Occipital lobe (tissue), 2 donors: Measurements from ENCODE around the gene NLK. TPM values are rescaled to one million over a fixed set of nuclear protein-coding genes. Genes with fewer than 3 reads are reported as not detected.
"Not testable (repeated sequence)": the region's sequence is repeated elsewhere in the genome, so short reads cannot be mapped to it uniquely, and the experiment has no call there.

ENCODE experiments used
- DNase-seq: peaks from one replicate; lab custom pipeline; 2025; lab: John Stamatoyannopoulos, UW
- total RNA-seq: library from RNA; depleted of rRNA; stranded (reverse); fragments of >200 nt; gene quantifications from one replicate; pipeline ENCODE4 v1.2.3, GENCODE V29; 2014

NLK gene
- total RNA-seq, 1 donor from 2014 or later, result 54.3 TPM

- peak; percentile 13 for DNase-seq
Measured at GRCh38 chr17:28193241-28193640, 150.8 kb downstream of the NLK start.

GRCh38 chr17:28194382-28194781 is 151.9 kb downstream of the NLK start:
- DNase-seq, result no peak

GRCh38 chr17:28196636-28197035 is 154.2 kb downstream of the NLK start:
- no peak for DNase-seq

GRCh38 chr17:28199115-28199514 is 156.6 kb downstream of the NLK start:
- no peak for DNase-seq

GRCh38 chr17:28199728-28200127 is 157.3 kb downstream of the NLK start:
- no peak for DNase-seq

GRCh38 chr17:28201315-28201714 is 158.8 kb downstream of the NLK start:
- DNase-seq, result no peak

GRCh38 chr17:28204244-28204643 is 161.8 kb downstream of the NLK start:
- no peak for DNase-seq

- no peak for DNase-seq
Measured at GRCh38 chr17:28204751-28205150, 162.3 kb downstream of the NLK start.

GRCh38 chr17:28206292-28206691 is 163.8 kb downstream of the NLK start:
- no peak for DNase-seq

GRCh38 chr17:28211811-28212210 is 169.3 kb downstream of the NLK start:
- DNase-seq, result no peak

- not testable (repeated sequence) for DNase-seq
Measured at GRCh38 chr17:28213578-28213977, 171.1 kb downstream of the NLK start.

GRCh38 chr17:28216052-28216451 is 173.6 kb downstream of the NLK start:
- no peak for DNase-seq

- DNase-seq, result no peak
Measured at GRCh38 chr17:28216528-28216927, 174.1 kb downstream of the NLK start.

- no peak for DNase-seq
Measured at GRCh38 chr17:28219771-28220170, 177.3 kb downstream of the NLK start.

GRCh38 chr17:28221751-28222414 is 179.4 kb downstream of the NLK start:
- DNase-seq, result no peak

GRCh38 chr17:28225271-28225670 is 182.8 kb downstream of the NLK start:
- no peak for DNase-seq

GRCh38 chr17:28225867-28226266 is 183.4 kb downstream of the NLK start:
- DNase-seq, result no peak

- no peak for DNase-seq
Measured at GRCh38 chr17:28226563-28227315, 184.3 kb downstream of the NLK start.

GRCh38 chr17:28227316-28228108 is 185.0 kb downstream of the NLK start:
- peak; percentile 24 for DNase-seq

- DNase-seq, result no peak
Measured at GRCh38 chr17:28228109-28228840, 185.8 kb downstream of the NLK start.

GRCh38 chr17:28228986-28229729 is 186.7 kb downstream of the NLK start:
- DNase-seq, result no peak
